GM18870 (cell line): ENCODE data around the gene GYS1.

ENCODE experiments used
- ATAC-seq: cut with Tn5 transposase; IDR thresholded peaks from one replicate; pipeline ENCODE4 v1.9.1; 2021; ENCODE audit warnings: moderate library complexity; ENCODE audit not compliant: unreplicated experiment

GYS1 gene

DNA sequence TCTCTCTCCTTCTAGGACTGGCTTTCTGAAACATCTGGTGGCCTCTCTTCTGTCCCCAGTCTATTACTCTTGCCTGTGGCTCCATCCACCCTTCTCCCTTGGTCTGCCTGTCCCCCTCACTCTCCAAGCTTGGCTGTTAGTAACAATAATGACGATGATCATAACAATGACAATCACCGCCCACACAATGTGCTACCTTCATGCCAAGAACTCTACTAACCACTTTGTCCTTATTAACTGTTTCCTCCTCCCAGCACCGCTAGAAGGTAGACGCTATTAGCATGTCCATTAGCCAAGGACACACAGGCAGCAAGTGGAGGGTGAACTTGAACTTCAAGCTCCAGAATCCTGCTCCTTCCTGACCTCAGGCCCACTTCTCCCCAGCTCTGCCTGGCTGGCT is 2.7 kb downstream of the GYS1 start:
- ATAC-seq, result no peak

DNA sequence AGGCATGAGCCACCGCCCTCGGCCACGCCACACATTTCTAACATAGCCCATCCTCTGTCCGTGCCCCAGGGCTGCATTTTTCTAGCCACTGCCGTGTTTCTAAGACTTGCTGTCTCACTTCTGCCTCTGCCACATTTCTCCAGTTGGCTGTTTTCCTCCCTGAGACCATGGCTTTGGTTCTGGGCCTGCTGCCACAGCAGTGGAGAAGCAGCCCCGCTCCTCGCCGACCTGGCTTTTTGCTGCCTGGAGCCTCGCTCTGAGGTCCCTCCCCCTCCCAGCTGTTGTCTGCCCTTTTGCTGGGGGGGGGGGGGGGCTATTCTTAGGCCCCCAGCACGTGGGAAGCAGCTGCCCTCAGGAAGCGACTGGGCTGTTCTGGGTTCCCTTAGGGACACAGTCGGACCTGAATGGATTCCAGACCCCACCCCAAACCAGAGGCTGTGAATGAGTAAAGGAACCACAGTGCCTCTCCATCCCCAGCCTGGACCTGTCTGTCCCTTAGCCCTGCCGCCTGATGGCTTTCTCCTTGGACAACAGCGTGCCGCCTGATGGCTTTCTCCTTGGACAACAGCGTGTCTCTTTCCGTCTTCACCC is 3.3 kb downstream of the GYS1 start:
- no peak for ATAC-seq

DNA sequence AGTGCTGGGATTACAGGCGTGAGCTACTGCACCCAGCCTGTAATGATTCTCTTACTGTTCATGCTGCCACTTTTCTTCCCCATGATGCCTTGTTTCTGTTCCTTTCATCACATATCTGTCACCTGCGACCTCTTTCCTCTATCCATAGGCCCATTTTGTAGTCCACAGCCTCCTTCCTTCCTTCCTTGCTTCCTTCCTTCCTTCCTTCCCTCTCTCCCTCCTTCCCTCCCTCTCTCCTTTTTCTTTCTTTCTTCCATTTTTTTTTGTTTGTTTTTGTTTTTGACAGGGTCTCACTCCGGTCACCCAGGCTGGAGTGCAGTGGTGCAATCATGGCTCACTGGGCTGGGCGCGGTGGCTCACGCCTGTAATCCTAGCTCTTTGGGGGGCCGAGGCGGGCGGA is 4.2 kb downstream of the GYS1 start:
- no peak for ATAC-seq

- ATAC-seq, result no peak
These were observed 4.8 kb downstream of the GYS1 start for GRCh38 chr19:48988286-48988685.

- ATAC-seq, result no peak
These were observed 5.8 kb downstream of the GYS1 start for GRCh38 chr19:48987323-48987722.

DNA sequence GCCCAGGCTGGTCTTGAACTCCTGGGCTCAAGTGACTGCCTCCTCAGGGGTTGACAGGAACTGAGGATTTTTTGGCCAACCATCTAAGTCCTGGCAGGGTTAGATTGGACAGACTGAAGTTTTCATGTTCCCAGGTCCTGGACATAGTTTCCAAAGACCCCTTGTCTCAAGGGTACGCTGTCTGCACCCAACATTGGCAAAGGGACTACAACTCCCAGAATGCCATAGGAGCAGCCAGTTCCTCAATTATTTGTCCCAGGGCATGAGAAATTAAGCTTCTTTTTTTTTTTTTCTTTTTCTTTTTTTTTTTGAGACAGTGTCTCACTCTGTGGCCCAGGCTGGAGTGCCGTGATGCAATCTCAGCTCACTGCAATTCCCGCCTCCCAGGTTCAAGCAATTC is 6.9 kb downstream of the GYS1 start:
- no peak for ATAC-seq

DNA sequence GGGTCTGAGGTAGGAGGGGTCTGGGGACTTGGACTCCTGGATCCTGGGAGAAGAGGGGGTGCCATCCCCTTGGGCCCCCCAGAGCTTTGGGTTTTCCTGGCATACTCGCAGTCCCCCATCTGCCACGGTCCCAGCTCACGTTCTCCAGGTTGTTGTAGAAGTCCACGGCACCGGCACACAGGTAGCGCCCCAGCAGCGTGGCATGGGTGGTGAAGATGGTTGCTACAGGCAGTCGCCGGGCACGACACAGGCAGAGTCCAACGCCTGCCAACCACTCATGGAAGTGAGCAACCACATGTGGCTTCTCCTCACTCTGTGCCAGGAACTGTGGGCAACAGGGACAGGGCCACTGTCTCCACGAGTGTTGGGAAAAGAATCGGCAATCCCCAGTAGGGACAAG is 7.4 kb downstream of the GYS1 start:
- no peak for ATAC-seq

DNA sequence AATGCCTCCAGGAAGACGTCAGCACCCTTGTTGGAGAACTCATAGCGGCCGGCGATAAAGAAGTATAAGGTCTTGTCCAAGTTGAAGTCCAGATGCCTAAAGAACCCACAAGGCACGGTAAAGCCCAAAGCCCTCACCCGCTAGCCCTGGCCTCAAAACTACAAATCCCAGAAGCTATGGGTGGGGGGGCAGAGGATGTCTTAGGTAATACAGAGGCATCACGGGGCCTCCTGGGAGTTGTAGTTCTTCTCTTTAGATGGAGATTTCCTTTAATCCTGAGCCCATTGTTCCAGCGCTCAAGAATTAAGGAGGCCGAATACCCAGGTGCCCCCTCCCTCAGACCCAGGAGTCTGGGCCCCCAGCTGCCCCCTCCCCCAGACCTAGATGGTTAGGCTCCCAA is 10.8 kb downstream of the GYS1 start:
- ATAC-seq, result no peak

- no peak for ATAC-seq
These were observed 16.0 kb downstream of the GYS1 start for GRCh38 chr19:48977061-48977460.

GRCh38 chr19:48975947-48976847 is 16.9 kb downstream of the GYS1 start:
- ATAC-seq, result no peak

- ATAC-seq, result no peak
These were observed 22.1 kb downstream of the GYS1 start for GRCh38 chr19:48970923-48971395.

GRCh38 chr19:48970139-48970766 is 22.9 kb downstream of the GYS1 start:
- no peak for ATAC-seq

DNA sequence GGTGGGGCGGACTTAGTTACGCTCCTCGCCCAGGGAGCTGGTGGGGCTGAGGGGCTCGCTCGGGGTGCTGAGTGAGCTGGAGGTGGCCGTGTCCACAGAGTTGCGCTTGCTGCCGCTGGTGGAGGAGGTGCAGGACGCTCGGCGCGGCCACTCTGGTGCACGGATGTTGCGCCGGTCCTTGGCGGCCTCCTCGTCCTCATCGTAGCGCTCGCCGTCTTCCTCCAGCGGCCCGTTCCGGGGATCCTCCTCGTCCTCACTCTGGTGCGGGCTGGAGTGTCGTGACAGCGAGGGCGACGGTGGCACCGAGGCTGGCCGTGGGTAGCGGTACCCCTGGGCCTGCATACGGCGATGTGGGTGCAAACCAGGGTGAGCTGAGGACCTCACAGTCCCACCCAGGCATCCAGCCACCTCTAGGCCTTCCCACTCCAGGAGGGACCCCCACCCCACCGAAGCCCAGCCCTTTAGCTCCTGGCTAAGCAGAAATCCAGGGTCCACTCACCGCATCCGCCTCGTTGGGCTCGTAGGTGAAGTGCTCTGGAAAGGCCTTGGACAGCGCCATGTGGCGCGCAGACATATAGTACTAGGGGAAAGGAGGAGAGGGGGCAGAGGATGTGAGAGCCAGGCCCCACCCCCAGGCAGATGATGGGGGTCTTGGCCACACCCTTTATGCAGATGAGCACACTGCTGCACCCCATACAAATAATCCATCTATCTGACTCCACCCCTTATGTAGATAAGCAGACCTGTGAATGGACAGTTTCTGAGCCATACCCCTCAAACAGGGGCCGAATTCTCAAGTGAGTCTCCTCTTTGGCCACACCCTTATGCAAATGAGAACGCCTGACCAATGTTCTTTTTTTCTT is 23.6 kb downstream of the GYS1 start:
- no peak for ATAC-seq

- ATAC-seq, result no peak
These were observed 24.3 kb downstream of the GYS1 start for GRCh38 chr19:48968813-48969218.

- no peak for ATAC-seq
These were observed 24.9 kb downstream of the GYS1 start for GRCh38 chr19:48968179-48968661.

- ATAC-seq, result no peak
These were observed 25.5 kb downstream of the GYS1 start for GRCh38 chr19:48967346-48968178.

DNA sequence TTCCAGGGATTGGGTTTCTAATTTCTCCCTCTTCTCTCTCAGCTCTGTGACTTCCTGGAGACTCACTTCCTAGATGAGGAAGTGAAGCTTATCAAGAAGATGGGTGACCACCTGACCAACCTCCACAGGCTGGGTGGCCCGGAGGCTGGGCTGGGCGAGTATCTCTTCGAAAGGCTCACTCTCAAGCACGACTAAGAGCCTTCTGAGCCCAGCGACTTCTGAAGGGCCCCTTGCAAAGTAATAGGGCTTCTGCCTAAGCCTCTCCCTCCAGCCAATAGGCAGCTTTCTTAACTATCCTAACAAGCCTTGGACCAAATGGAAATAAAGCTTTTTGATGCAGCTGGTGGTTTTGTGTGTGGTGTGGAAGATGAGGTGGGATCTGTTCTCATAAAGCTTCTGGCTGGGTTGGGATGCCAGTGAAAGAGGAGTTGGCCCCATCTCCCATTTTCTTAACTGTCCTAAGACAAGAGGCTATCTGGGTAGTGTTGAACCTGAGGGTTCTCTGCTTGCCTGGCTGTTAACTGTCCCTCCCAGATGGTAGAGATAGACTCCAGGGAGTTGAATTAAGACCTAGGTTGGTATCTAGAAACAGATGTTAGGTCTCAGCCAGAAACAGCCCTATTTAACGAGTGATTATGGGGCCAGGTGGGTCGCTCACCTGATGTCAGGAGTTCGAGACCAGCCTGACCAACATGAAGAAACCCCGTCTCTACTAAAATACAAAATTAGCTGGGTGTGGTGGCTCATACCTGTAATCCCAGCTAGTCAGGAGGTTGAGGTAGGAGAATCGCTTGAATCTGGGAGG is 26.4 kb downstream of the GYS1 start:
- ATAC-seq, result no peak

- peak; percentile 14 for ATAC-seq
These were observed 27.1 kb downstream of the GYS1 start for GRCh38 chr19:48965806-48966540.
